ENCODE measurements around the gene ARL6IP5.

GRCh38 chr3:69085168-69085832 is 563 bp downstream of the ARL6IP5 start:
- TF ChIP-seq CTCF (conservative IDR thresholded peaks at IDR 0.05 in 1 of 2, IDR thresholded peaks at IDR 0.05 in 1 of 2; ENCODE audit: extremely low read depth in 1 of 2, insufficient read depth in 1 of 2, low read depth in 1 of 2, low read length in 2 of 2), result no peak
- no peak for TF ChIP-seq EZH2 (IDR thresholded peaks at IDR 0.05; ENCODE audit: borderline replicate concordance, low read length)
